GM21360 (cell line): ENCODE data around the gene SGTA.

Experiments used
- ATAC-seq: cut with Tn5 transposase; IDR thresholded peaks from one replicate; pipeline ENCODE4 v1.9.1; 2021; ENCODE audit warnings: mild to moderate bottlenecking, moderate library complexity; ENCODE audit not compliant: unreplicated experiment

Gene SGTA

GRCh38 chr19:2756477-2756876 lies 26.6 kb downstream of the SGTA start:
- no peak for ATAC-seq

- ATAC-seq = no peak
Observed at GRCh38 chr19:2755811-2756210, 27.3 kb downstream of the SGTA start.

- no peak for ATAC-seq
Observed at GRCh38 chr19:2755448-2755705, 27.7 kb downstream of the SGTA start.

- no peak for ATAC-seq
Observed at GRCh38 chr19:2754659-2755447, 28.2 kb downstream of the SGTA start.

- ATAC-seq = no peak
Observed at GRCh38 chr19:2751438-2751830, 31.6 kb downstream of the SGTA start.

GRCh38 chr19:2750808-2751437 lies 32.1 kb downstream of the SGTA start:
- no peak for ATAC-seq

- ATAC-seq = no peak
Observed at GRCh38 chr19:2747349-2747748, 35.7 kb downstream of the SGTA start.

- no peak for ATAC-seq
Observed at GRCh38 chr19:2744113-2744512, 39.0 kb downstream of the SGTA start.

GRCh38 chr19:2743099-2743498 lies 40.0 kb downstream of the SGTA start:
- no peak for ATAC-seq

- ATAC-seq = no peak
Observed at GRCh38 chr19:2740314-2740656, 42.8 kb downstream of the SGTA start.

GRCh38 chr19:2739602-2740313 lies 43.3 kb downstream of the SGTA start, which contains the start of gene SLC39A3:
TSS of gene SLC39A3 (minus strand) at chr19:2740017. CDS start at chr19:2737257, 2,760 bp downstream.
- ATAC-seq = peak; percentile 84

GRCh38 chr19:2736550-2737190 lies 46.4 kb downstream of the SGTA start:
- ATAC-seq = no peak

GRCh38 chr19:2735374-2735773 lies 47.7 kb downstream of the SGTA start:
- ATAC-seq = no peak

- no peak for ATAC-seq
Observed at GRCh38 chr19:2734589-2735288, 48.3 kb downstream of the SGTA start.

- no peak for ATAC-seq
Observed at GRCh38 chr19:2733930-2734588, 49.0 kb downstream of the SGTA start.

GRCh38 chr19:2732883-2733282 lies 50.2 kb downstream of the SGTA start:
- ATAC-seq = no peak

- ATAC-seq = no peak
Observed at GRCh38 chr19:2732157-2732725, 50.8 kb downstream of the SGTA start.

GRCh38 chr19:2731181-2731995 lies 51.7 kb downstream of the SGTA start:
- ATAC-seq = no peak
